IMR-90 (cell line): ENCODE measurements around the gene CALN1. TPM values are rescaled to one million over a fixed set of nuclear protein-coding genes. Genes with fewer than 3 reads are reported as not detected.

Experiments
- ATAC-seq: fragments of 200-7000 bp; cut with Tn5 transposase; 2 replicates; pipeline ENCODE4 v1.9.1; 2020; ENCODE audit warnings: low read depth, mild to moderate bottlenecking, moderate library complexity
- BruUV-seq: library from RNA; stranded (reverse); fragments of 400-500 nt; replicated peaks from 2 replicates; lab custom pipeline; 2021; lab: Mats Ljungman, UMichigan
- CTCF ChIA-PET: fragments of 300-600 bp; formaldehyde crosslinking; extraction: SDS; loops from one replicate; lab custom pipeline; 2021; ENCODE audit warnings: antibody characterized with exemption; lab: Yijun Ruan, JAX
- POLR2A ChIA-PET: fragments of 300-600 bp; sonication (Branson Sonifier 250); formaldehyde crosslinking; loops from one replicate; lab custom pipeline; 2022; ENCODE audit warnings: antibody characterized with exemption; ENCODE audit not compliant: unreplicated experiment; lab: Charles Lee
- DNase-seq: peaks from one replicate; pipeline ENCODE4 v3.0.0; 2013
- H2AFZ ChIP-seq: replicated peaks from 2 replicates; pipeline ENCODE3; 2013; ENCODE audit warnings: low read length, mild to moderate bottlenecking; ENCODE audit not compliant: poor library complexity
- H2AK5ac ChIP-seq: 2 replicates; pipeline ENCODE4 v1.6.1; 2013; ENCODE audit warnings: low read depth, low read length, inconsistent platforms
- H2AK9ac ChIP-seq: replicated peaks from 2 replicates; pipeline ENCODE3; 2013; ENCODE audit warnings: mild to moderate bottlenecking, low read depth, low read length, moderate library complexity; ENCODE audit not compliant: poor library complexity
- H2BK120ac ChIP-seq: 2 replicates; pipeline ENCODE4 v1.6.1; 2013; ENCODE audit warnings: low read depth, low read length, inconsistent platforms
- H2BK15ac ChIP-seq: 3 replicates; pipeline ENCODE4 v1.6.1; 2013; ENCODE audit warnings: low read depth, low read length, inconsistent platforms
- H2BK20ac ChIP-seq: 2 replicates; pipeline ENCODE4 v1.6.1; 2013; ENCODE audit warnings: low read depth, mild to moderate bottlenecking, inconsistent platforms, low read length, moderate library complexity
- H2BK5ac ChIP-seq: 2 replicates; pipeline ENCODE4 v1.6.1; 2013; ENCODE audit warnings: mild to moderate bottlenecking, low read depth, low read length, inconsistent platforms; ENCODE audit not compliant: poor library complexity, severe bottlenecking
- H3K14ac ChIP-seq: replicated peaks from 2 replicates; pipeline ENCODE4 v1.6.1; 2013; ENCODE audit warnings: low read depth, low read length, inconsistent platforms
- H3K18ac ChIP-seq: 2 replicates; pipeline ENCODE4 v1.6.1; 2013; ENCODE audit warnings: low read depth, low read length, control low read depth
- H3K23ac ChIP-seq: 2 replicates; pipeline ENCODE4 v1.6.1; 2013; ENCODE audit warnings: low read depth, low read length, inconsistent platforms
- H3K27ac ChIP-seq: 2 replicates; pipeline ENCODE4 v1.5.1; 2013; ENCODE audit warnings: mild to moderate bottlenecking, control low read depth, low read length; ENCODE audit not compliant: insufficient read depth
- H3K27me3 ChIP-seq: 2 replicates; pipeline ENCODE4 v1.6.1; 2013; ENCODE audit warnings: low read length; ENCODE audit not compliant: control insufficient read depth, insufficient read depth
- H3K36me3 ChIP-seq: 2 replicates; pipeline ENCODE4 v1.6.1; 2013; ENCODE audit warnings: low read length, mixed read lengths; ENCODE audit not compliant: control insufficient read depth, insufficient read depth
- H3K4ac ChIP-seq: 2 replicates; pipeline ENCODE4 v1.6.1; 2013; ENCODE audit warnings: low read depth, low read length, inconsistent platforms
- H3K4me1 ChIP-seq: 2 replicates; pipeline ENCODE4 v1.6.1; 2013; ENCODE audit warnings: low read length, mixed read lengths; ENCODE audit not compliant: control insufficient read depth, insufficient read depth
- H3K4me2 ChIP-seq: 2 replicates; pipeline ENCODE4 v1.6.1; 2013; ENCODE audit warnings: low read depth, mild to moderate bottlenecking, control low read depth, low read length, moderate library complexity
- H3K4me3 ChIP-seq: 2 replicates; pipeline ENCODE4 v1.5.1; 2013; ENCODE audit warnings: low read depth, mild to moderate bottlenecking, control low read depth, low read length, moderate library complexity; ENCODE audit not compliant: insufficient read depth
- H3K56ac ChIP-seq: 2 replicates; pipeline ENCODE4 v1.6.1; 2013; ENCODE audit warnings: low read length, inconsistent platforms; ENCODE audit not compliant: insufficient read depth; ENCODE audit errors: extremely low read depth
- H3K79me1 ChIP-seq, 2 experiments: 2 replicates each; pipeline ENCODE4 v1.6.1; 2013; ENCODE audit warnings: low read length in 2 of 2, inconsistent platforms in 1 of 2, low read depth in 1 of 2
- H3K9ac ChIP-seq: 2 replicates; pipeline ENCODE4 v1.6.1; 2013; ENCODE audit warnings: low read depth, low read length, control low read depth
- H3K9me1 ChIP-seq: 2 replicates; pipeline ENCODE4 v1.6.1; 2013; ENCODE audit warnings: low read length, inconsistent platforms; ENCODE audit not compliant: insufficient read depth
- H3K9me3 ChIP-seq: 2 replicates; pipeline ENCODE4 v1.6.1; 2013; ENCODE audit warnings: low read length; ENCODE audit not compliant: control insufficient read depth, insufficient read depth
- H4K20me1 ChIP-seq: 2 replicates; pipeline ENCODE4 v1.6.1; 2013; ENCODE audit warnings: low read length, inconsistent platforms; ENCODE audit not compliant: insufficient read depth
- H4K5ac ChIP-seq: 2 replicates; pipeline ENCODE4 v1.6.1; 2013; ENCODE audit warnings: mild to moderate bottlenecking, low read depth, low read length, control low read depth
- H4K8ac ChIP-seq, 2 experiments: 2 replicates each; pipeline ENCODE4 v1.6.1; 2013; ENCODE audit warnings: low read depth in 2 of 2, low read length in 2 of 2, control low read depth in 1 of 2, inconsistent platforms in 1 of 2
- H4K91ac ChIP-seq: 2 replicates; pipeline ENCODE4 v1.6.1; 2013; ENCODE audit warnings: low read depth, low read length, inconsistent platforms; ENCODE audit not compliant: insufficient read depth
- CEBPB ChIP-seq: IDR thresholded peaks from 2 replicates; pipeline ENCODE4 v1.6.1; 2012; ENCODE audit warnings: low read depth, low read length, improper control_type of control experiment
- POLR2A ChIP-seq: IDR thresholded peaks from 2 replicates; pipeline ENCODE4 v1.6.1; 2012; ENCODE audit warnings: mild to moderate bottlenecking, low read depth, low read length
- RFX5 ChIP-seq: IDR thresholded peaks from 2 replicates; pipeline ENCODE4 v1.8.0; 2012; ENCODE audit warnings: low read depth, mild to moderate bottlenecking, low read length, moderate library complexity
- WGBS, 2 experiments: methylation state at CpG; one replicate each; pipeline versions ENCODE4 v1.1.5 to v1.1.7; 2013; ENCODE audit warnings: missing lambda C conversion rate in 2 of 2; ENCODE audit not compliant: insufficient read length in 1 of 2; ENCODE audit errors: extremely low coverage in 2 of 2; 5-methylcytosine and 5-hydroxymethylcytosine counted together
- dilution Hi-C: fragments of 300-500 bp; cut with HindIII; formaldehyde crosslinking; loops from one replicate; pipeline ENCODE4 v1.14.3; 2018; ENCODE audit warnings: low sequenced_read_pairs; ENCODE audit not compliant: unreplicated experiment
- in situ Hi-C: fragments of 300-500 bp; cut with MboI; formaldehyde crosslinking; loops from 3 replicates; pipeline ENCODE4 v1.14.3; 2019; ENCODE audit warnings: low sequenced_read_pairs, inconsistent platforms, mixed read lengths
- intact Hi-C: fragments of 100-400 bp; cut with micrococcal nuclease; formaldehyde crosslinking; loops from 2 replicates; pipeline ENCODE4 v1.10.0; 2022
- polyA plus RNA-seq, 3 experiments: library from polyadenylated mRNA; depleted of rRNA; stranded (reverse); fragments of >200 nt; gene quantifications; 2 replicates each; pipeline ENCODE4 v1.2.3, GENCODE V29; 2012; ENCODE audit warnings: low replicate concordance in 1 of 3
- total RNA-seq: library from RNA; depleted of rRNA; stranded (reverse); fragments of >200 nt; gene quantifications from 2 replicates; pipeline ENCODE4 v1.2.3, GENCODE V29; 2012
- TF ChIP-seq, protein P1 (sequence below): fragments of 150-350 bp; IDR thresholded peaks from 2 replicates; pipeline ENCODE4 v1.6.1; 2017; ENCODE audit warnings: mild to moderate bottlenecking, antibody characterized with exemption, low read length, low read depth

CALN1 gene
- total and polyA plus RNA-seq, 2 of the 4 experiments (the other 2 are of a cell fraction), result not detected

- H2AK5ac ChIP-seq, result no peak overlapping the region
- in situ Hi-C loops, result no loop called here
- no peaks in the 10 kb centered on the region for H4K20me1 ChIP-seq
- no peak overlapping the region for H4K8ac ChIP-seq
- no peaks in the 10 kb centered on the region for H3K36me3 ChIP-seq
- ChIA-PET CTCF (no interaction called here), POLR2A (no interaction called here)
- H3K4me1 ChIP-seq, result no peaks in the 10 kb centered on the region
- 19% methylated on average over 12 of the region's 20 CpGs; no CpG with 5 or more reads in 1 of the 2 experiments for WGBS, 2 experiments
- H3K14ac ChIP-seq, result no peak overlapping the region
- H2AFZ ChIP-seq, result no peak overlapping the region
- H2BK120ac ChIP-seq, result no peak overlapping the region
- H3K9me1 ChIP-seq, result no peaks in the 10 kb centered on the region
- BruUV-seq, result no TSS peak
- H3K18ac ChIP-seq, result no peak overlapping the region
- no peak overlapping the region for H3K9ac ChIP-seq
- H2BK5ac ChIP-seq, result no peak overlapping the region
- intact Hi-C loops, result no loop called here
- H3K9me3 ChIP-seq, result peaks cover 7% of the 10 kb centered on the region
- H3K79me1 ChIP-seq, result no peaks in the 10 kb centered on the region
- no peak overlapping the region for H3K4ac ChIP-seq
- DNase-seq (no peak), ATAC-seq (no peak)
- TF ChIP-seq CEBPB (no peak), RFX5 (no peak), POLR2A (no peak)
- TF ChIP-seq, protein P1, sequence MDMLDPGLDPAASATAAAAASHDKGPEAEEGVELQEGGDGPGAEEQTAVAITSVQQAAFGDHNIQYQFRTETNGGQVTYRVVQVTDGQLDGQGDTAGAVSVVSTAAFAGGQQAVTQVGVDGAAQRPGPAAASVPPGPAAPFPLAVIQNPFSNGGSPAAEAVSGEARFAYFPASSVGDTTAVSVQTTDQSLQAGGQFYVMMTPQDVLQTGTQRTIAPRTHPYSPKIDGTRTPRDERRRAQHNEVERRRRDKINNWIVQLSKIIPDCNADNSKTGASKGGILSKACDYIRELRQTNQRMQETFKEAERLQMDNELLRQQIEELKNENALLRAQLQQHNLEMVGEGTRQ, result no peak
- no peak overlapping the region for H2BK20ac ChIP-seq
- no peak overlapping the region for H3K4me2 ChIP-seq
- no peak overlapping the region for H2AK9ac ChIP-seq
- H3K27me3 ChIP-seq, result no peaks in the 10 kb centered on the region
- dilution Hi-C loops, result no loop called here
- no peak overlapping the region for H3K27ac ChIP-seq
- no peak overlapping the region for H3K23ac ChIP-seq
- H2BK15ac ChIP-seq, result no peak overlapping the region
- no peak overlapping the region for H4K5ac ChIP-seq
- no peak overlapping the region for H3K56ac ChIP-seq
- no peak overlapping the region for H3K4me3 ChIP-seq
- H4K91ac ChIP-seq, result no peak overlapping the region
Observed at GRCh38 chr7:72446591-72447462, 34.7 kb upstream of the CALN1 start.
